ENCODE results near the gene TSBP1. TPM values are rescaled to one million over a fixed set of nuclear protein-coding genes. Genes with fewer than 3 reads are reported as not detected.

The TSBP1 gene
- total and polyA plus RNA-seq, 9 of the 15 experiments (the other 6 are each of a cell fraction or from before 2014, with no cell fraction given) = not detected

GRCh38 chr6:32249262-32249661, 122.4 kb downstream of the TSBP1 start:
- in situ Hi-C loops (cut with MboI) = loop anchor here (5.0 kb wide), 1 partner anchor 543 kb away; no protein-coding TSS in a partner anchor
- H3K27me3 ChIP-seq (ENCODE audit: control insufficient read depth in 2 of 2, insufficient read depth in 2 of 2, low read length in 2 of 2) = peaks cover 0 to under 1% of the 10 kb centered on the region in 2 experiments; a peak in 3 of 5 replicates
- no peak overlapping the region for H3K4me2 ChIP-seq (ENCODE audit: insufficient read depth, low read length)
- no peaks in the 10 kb centered on the region for H3K36me3 ChIP-seq (ENCODE audit: control insufficient read depth, insufficient read depth, low read length)
- no TSS peak for BruUV-seq (replicated peaks)
- TF ChIP-seq HSF4 (CRISPR knock-in tag; IDR thresholded peaks at IDR 0.05; ENCODE audit: borderline replicate concordance) (no peak), CBX3 (IDR thresholded peaks at IDR 0.05; ENCODE audit: borderline replicate concordance in 1 of 2, low read length in 2 of 2) (peak in 1 of 2 experiments; percentile 42; a peak in 1 of 3 replicates), CHCHD3 (CRISPR knock-in tag; IDR thresholded peaks at IDR 0.05) (no peak), ETV5 (CRISPR knock-in tag; IDR thresholded peaks at IDR 0.05; ENCODE audit: low read depth) (no peak), ZFP36 (IDR thresholded peaks at IDR 0.05; ENCODE audit: low read depth, low read length, partially characterized antibody) (peak; percentile 84)
- TF ChIP-seq, protein P1, sequence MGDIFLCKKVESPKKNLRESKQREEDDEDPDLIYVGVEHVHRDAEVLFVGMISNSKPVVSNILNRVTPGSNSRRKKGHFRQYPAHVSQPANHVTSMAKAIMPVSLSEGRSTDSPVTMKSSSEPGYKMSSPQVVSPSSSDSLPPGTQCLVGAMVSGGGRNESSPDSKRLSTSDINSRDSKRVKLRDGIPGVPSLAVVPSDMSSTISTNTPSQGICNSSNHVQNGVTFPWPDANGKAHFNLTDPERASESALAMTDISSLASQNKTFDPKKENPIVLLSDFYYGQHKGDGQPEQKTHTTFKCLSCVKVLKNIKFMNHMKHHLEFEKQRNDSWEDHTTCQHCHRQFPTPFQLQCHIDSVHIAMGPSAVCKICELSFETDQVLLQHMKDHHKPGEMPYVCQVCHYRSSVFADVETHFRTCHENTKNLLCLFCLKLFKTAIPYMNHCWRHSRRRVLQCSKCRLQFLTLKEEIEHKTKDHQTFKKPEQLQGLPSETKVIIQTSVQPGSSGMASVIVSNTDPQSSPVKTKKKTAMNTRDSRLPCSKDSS (IDR thresholded peaks at IDR 0.05; ENCODE audit: low read depth, partially characterized antibody) = peak; percentile 68
- H3K79me2 ChIP-seq (ENCODE audit: control insufficient read depth, insufficient read depth, low read length) = no peaks in the 10 kb centered on the region
- intact Hi-C loops (cut with micrococcal nuclease) = loop anchor here (5.0 kb wide), 2 partner anchors 453 to 548 kb away; no protein-coding TSS in a partner anchor
- H3K27ac ChIP-seq (ENCODE audit: extremely low read depth, low read depth, low read length) = no peak overlapping the region
- no peak for DNase-seq (ENCODE audit: extremely low read depth in 1 of 4, low spot score in 3 of 4)
- no peaks in the 10 kb centered on the region for H4K20me1 ChIP-seq (replicated peaks; ENCODE audit: control insufficient read depth, insufficient read depth, low read length)
- POLR2A ChIA-PET = interaction anchor here (0.8 to 1.4 kb wide), 3 partner anchors 9 to 32 kb away, joined by 3 to 4 read pairs (median 3); no protein-coding TSS in a partner anchor
- 0 out of 2 replicates have a peak, but pooled peaks cover 3% of the 10 kb centered on the region for H3K9me3 ChIP-seq (replicated peaks; ENCODE audit: control insufficient read depth, insufficient read depth, low read depth, low read length)
- no peak overlapping the region for H3K4me3 ChIP-seq
- CTCF ChIA-PET (ENCODE audit: low intra/inter-chr PET ratio) = no interaction called here
- no peak for ATAC-seq
- WGBS (ENCODE audit: insufficient coverage, low coverage, missing lambda C conversion rate) = 3% methylated on average over 2 of the region's 2 CpGs
- FAIRE-seq = no peak
- H3K9me1 ChIP-seq (ENCODE audit: control insufficient read depth, insufficient read depth, low read length) = no peaks in the 10 kb centered on the region
- H2AFZ ChIP-seq (ENCODE audit: low read depth, low read length) = no peak overlapping the region
- no peak overlapping the region for H3K9ac ChIP-seq (ENCODE audit: insufficient read depth in 1 of 2, low read depth in 2 of 2, low read length in 2 of 2)
- H3K4me1 ChIP-seq (replicated peaks in 1 of 2; ENCODE audit: control insufficient read depth in 2 of 2, insufficient read depth in 2 of 2, low read length in 2 of 2) = no peaks in the 10 kb centered on the region

Data from K562 (cell line).